ENCODE data around the gene EME2.
A peak's percentile ranks its signal among the peaks of the same experiment; 100 is the strongest.

Gene EME2

DNA sequence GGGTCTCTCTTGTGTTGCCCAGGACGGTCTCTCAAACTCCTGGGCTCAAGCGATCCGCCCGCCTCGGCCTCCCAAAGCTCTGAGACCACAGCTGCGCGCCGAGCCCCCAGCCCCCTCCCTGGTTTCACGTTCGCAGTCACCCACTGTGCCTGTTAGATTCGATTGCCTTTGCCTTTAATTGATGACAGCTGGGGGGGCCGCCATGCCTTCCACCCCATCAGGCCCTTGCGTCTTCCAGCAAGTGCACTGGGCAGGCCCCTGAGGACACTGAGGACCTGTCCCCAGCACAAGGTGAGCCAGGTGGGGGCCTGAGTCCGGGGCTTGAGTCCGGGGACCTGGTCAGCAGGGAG lies 17.6 kb downstream of the EME2 start:
- no peak for DNase-seq (ENCODE audit: low spot score)
- no CpG with 5 or more reads among the region's 15 CpGs for WGBS, 2 donors (ENCODE audit: extremely low coverage in 2 of 2, insufficient read length in 2 of 2, insufficient replicate concordance in 1 of 2)
- peaks cover 28 to 59% of the 10 kb centered on the region in 2 donors for H3K36me3 ChIP-seq (replicated peaks in 1 of 2; ENCODE audit: control insufficient read depth in 2 of 2, insufficient read depth in 2 of 2, low read length in 2 of 2)

DNA sequence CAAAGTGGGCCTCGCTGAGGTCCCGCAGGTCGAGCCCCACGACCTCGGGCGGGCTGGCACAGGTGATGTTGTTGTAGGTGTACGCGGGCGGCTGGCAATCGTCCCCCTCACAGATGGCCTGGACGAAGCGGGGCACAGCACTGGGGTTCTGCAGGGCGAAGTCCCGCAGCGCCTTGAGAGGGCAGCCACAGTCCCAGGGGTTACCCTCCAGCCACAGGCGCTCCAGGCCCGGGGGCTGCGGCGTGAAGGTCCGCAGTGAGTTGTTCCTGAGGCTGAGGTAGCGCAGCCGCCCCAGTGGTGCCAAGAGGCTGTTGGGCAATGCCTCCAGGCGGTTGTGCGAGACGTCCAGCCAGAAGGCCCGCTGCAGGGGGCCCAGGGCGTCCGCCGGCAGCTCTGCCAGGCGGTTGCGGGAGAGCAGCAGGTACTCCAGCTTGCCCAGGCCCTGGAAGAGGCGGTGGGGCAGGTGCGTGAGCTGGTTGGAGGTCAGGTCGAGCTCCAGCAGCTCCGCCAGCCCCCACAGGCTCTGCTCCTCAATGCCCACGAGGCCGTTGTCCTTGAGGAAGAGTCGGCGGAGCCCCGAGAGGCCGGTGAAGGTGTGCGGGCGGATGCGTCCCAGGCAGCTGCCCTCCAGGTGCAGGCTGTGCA lies 18.1 kb downstream of the EME2 start:
- Histone ChIP-seq H2AFZ (ENCODE audit: low read length) (no peak overlapping the region), H4K91ac (ENCODE audit: low read depth, low read length, poor library complexity) (no peak overlapping the region), H2BK120ac (ENCODE audit: low read depth, low read length) (no peak overlapping the region), H3K4me2 (ENCODE audit: insufficient read depth, low read length, poor library complexity, severe bottlenecking) (no peak overlapping the region), H3K14ac (ENCODE audit: low read length) (no peak overlapping the region), H3K18ac (ENCODE audit: low read length) (no peak overlapping the region), H3K27me3 (ENCODE audit: control insufficient read depth in 3 of 3, insufficient read depth in 3 of 3, low read depth in 1 of 3, low read length in 3 of 3) (no peaks in the 10 kb centered on the region), H3K4me3 (ENCODE audit: low read length in 2 of 2) (no peak overlapping the region), H2BK5ac (ENCODE audit: low read length) (no peak overlapping the region), H4K8ac (ENCODE audit: low read depth, low read length) (peak overlapping the region; percentile 65), H2AK5ac (ENCODE audit: low read depth, low read length) (no peak overlapping the region), H3K4me1 (ENCODE audit: control insufficient read depth in 2 of 2, insufficient read depth in 1 of 2, low read depth in 1 of 2, low read length in 2 of 2) (no peaks in the 10 kb centered on the region), H3K9me3 (replicated peaks in 1 of 2; ENCODE audit: control insufficient read depth in 2 of 2, insufficient read depth in 1 of 2, low read depth in 1 of 2, low read length in 2 of 2) (no peaks in the 10 kb centered on the region), H3K4ac (ENCODE audit: low read length) (no peak overlapping the region), H2BK12ac (ENCODE audit: low read length) (no peak overlapping the region), H3K36me3 (replicated peaks in 1 of 2; ENCODE audit: control insufficient read depth in 2 of 2, insufficient read depth in 2 of 2, low read length in 2 of 2) (peaks cover 25 to 54% of the 10 kb centered on the region in 2 donors), H3K9ac (ENCODE audit: low read depth, low read length, poor library complexity) (no peak overlapping the region), H2BK15ac (ENCODE audit: low read length) (no peak overlapping the region), H3K27ac (replicated peaks; ENCODE audit: low read length) (no peak overlapping the region), H3K79me1 (ENCODE audit: low read depth, low read length) (peaks cover 30% of the 10 kb centered on the region), H3K23ac (ENCODE audit: low read depth, low read length, poor library complexity) (peak overlapping the region; percentile 31)
- no peak for DNase-seq (ENCODE audit: low spot score)
- no CpG with 5 or more reads among the region's 44 CpGs for WGBS, 2 donors (ENCODE audit: extremely low coverage in 2 of 2, insufficient read length in 2 of 2, insufficient replicate concordance in 1 of 2)

More for the DNA sequence above, 17.6 kb downstream of the EME2 start:
- H3K4me3 ChIP-seq (ENCODE audit: low read length in 2 of 2): no peak overlapping the region
- H3K4me2 ChIP-seq (ENCODE audit: insufficient read depth, low read length, poor library complexity, severe bottlenecking): no peak overlapping the region
- no peak overlapping the region for H2BK12ac ChIP-seq (ENCODE audit: low read length)
- H3K27ac ChIP-seq (replicated peaks; ENCODE audit: low read length): no peak overlapping the region
- H2BK5ac ChIP-seq (ENCODE audit: low read length): no peak overlapping the region
- H4K8ac ChIP-seq (ENCODE audit: low read depth, low read length): no peak overlapping the region
- no peak overlapping the region for H2AFZ ChIP-seq (ENCODE audit: low read length)
- no peak overlapping the region for H3K14ac ChIP-seq (ENCODE audit: low read length)
- no peak overlapping the region for H3K9ac ChIP-seq (ENCODE audit: low read depth, low read length, poor library complexity)
- H3K18ac ChIP-seq (ENCODE audit: low read length): no peak overlapping the region
- H3K79me1 ChIP-seq (ENCODE audit: low read depth, low read length): peaks cover 32% of the 10 kb centered on the region
- H4K91ac ChIP-seq (ENCODE audit: low read depth, low read length, poor library complexity): no peak overlapping the region
- H3K4ac ChIP-seq (ENCODE audit: low read length): no peak overlapping the region
- peak overlapping the region; percentile 31 for H3K23ac ChIP-seq (ENCODE audit: low read depth, low read length, poor library complexity)
- no peaks in the 10 kb centered on the region for H3K9me3 ChIP-seq (replicated peaks in 1 of 2; ENCODE audit: control insufficient read depth in 2 of 2, insufficient read depth in 1 of 2, low read depth in 1 of 2, low read length in 2 of 2)
- H3K27me3 ChIP-seq (ENCODE audit: control insufficient read depth in 3 of 3, insufficient read depth in 3 of 3, low read depth in 1 of 3, low read length in 3 of 3): no peaks in the 10 kb centered on the region
- no peak overlapping the region for H2BK15ac ChIP-seq (ENCODE audit: low read length)
- no peaks in the 10 kb centered on the region for H3K4me1 ChIP-seq (ENCODE audit: control insufficient read depth in 2 of 2, insufficient read depth in 1 of 2, low read depth in 1 of 2, low read length in 2 of 2)
- no peak overlapping the region for H2AK5ac ChIP-seq (ENCODE audit: low read depth, low read length)
- H2BK120ac ChIP-seq (ENCODE audit: low read depth, low read length): no peak overlapping the region

DNA sequence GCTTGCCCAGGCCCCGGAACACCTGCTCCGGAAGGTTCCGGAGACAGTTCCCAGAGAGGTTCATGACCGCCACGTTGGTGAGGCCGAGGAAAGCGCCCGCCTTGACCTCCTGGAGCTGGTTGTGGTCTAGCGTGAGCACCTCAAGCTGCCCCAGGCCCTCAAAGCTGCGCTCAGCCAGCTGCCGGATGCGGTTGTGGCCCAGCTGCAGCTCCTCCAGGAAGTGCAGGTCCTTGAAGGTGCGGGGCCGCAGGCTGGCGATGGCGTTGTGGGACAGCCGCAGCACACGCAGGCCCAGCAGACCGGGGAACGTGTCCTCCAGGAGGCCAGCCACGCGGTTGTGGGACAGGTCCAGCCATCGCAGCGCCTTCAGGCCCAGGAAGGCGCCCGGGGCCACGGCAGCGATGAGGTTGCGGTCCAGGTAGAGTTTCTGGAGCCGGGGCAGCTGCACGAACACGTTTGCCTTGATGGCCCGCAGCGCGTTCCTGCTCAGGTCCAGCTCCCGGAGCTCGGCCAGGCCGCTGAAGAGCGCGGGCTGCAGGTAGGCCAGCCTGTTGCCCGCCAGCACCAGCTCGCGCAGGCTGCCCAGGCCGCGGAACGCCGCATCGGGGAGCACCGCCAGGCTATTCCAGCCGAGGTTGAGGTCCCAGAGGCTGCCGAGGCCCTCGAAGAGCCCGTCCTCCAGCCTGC lies 18.8 kb downstream of the EME2 start:
- H2BK5ac ChIP-seq (ENCODE audit: low read length): no peak overlapping the region
- no peak overlapping the region for H3K14ac ChIP-seq (ENCODE audit: low read length)
- H2BK12ac ChIP-seq (ENCODE audit: low read length): no peak overlapping the region
- peaks cover 24% of the 10 kb centered on the region for H3K79me1 ChIP-seq (ENCODE audit: low read depth, low read length)
- H3K9me3 ChIP-seq (replicated peaks in 1 of 2; ENCODE audit: control insufficient read depth in 2 of 2, insufficient read depth in 1 of 2, low read depth in 1 of 2, low read length in 2 of 2): no peaks in the 10 kb centered on the region
- H3K4me1 ChIP-seq (ENCODE audit: control insufficient read depth in 2 of 2, insufficient read depth in 1 of 2, low read depth in 1 of 2, low read length in 2 of 2): no peaks in the 10 kb centered on the region
- no peak overlapping the region for H3K4me3 ChIP-seq (ENCODE audit: low read length in 2 of 2)
- H2AFZ ChIP-seq (ENCODE audit: low read length): no peak overlapping the region
- peak overlapping the region; percentile 65 for H4K8ac ChIP-seq (ENCODE audit: low read depth, low read length)
- H2BK15ac ChIP-seq (ENCODE audit: low read length): no peak overlapping the region
- no peak overlapping the region for H3K27ac ChIP-seq (replicated peaks; ENCODE audit: low read length)
- H3K4ac ChIP-seq (ENCODE audit: low read length): no peak overlapping the region
- no peak overlapping the region for H3K23ac ChIP-seq (ENCODE audit: low read depth, low read length, poor library complexity)
- H3K18ac ChIP-seq (ENCODE audit: low read length): no peak overlapping the region
- WGBS, 2 donors (ENCODE audit: extremely low coverage in 2 of 2, insufficient read length in 2 of 2, insufficient replicate concordance in 1 of 2): no CpG with 5 or more reads among the region's 53 CpGs
- DNase-seq (ENCODE audit: low spot score): no peak
- no peak overlapping the region for H2BK120ac ChIP-seq (ENCODE audit: low read depth, low read length)
- peaks cover 22 to 47% of the 10 kb centered on the region in 2 donors for H3K36me3 ChIP-seq (replicated peaks in 1 of 2; ENCODE audit: control insufficient read depth in 2 of 2, insufficient read depth in 2 of 2, low read length in 2 of 2)
- H4K91ac ChIP-seq (ENCODE audit: low read depth, low read length, poor library complexity): no peak overlapping the region
- no peaks in the 10 kb centered on the region for H3K27me3 ChIP-seq (ENCODE audit: control insufficient read depth in 3 of 3, insufficient read depth in 3 of 3, low read depth in 1 of 3, low read length in 3 of 3)
- no peak overlapping the region for H3K4me2 ChIP-seq (ENCODE audit: insufficient read depth, low read length, poor library complexity, severe bottlenecking)
- H2AK5ac ChIP-seq (ENCODE audit: low read depth, low read length): no peak overlapping the region
- peak overlapping the region; percentile 4 for H3K9ac ChIP-seq (ENCODE audit: low read depth, low read length, poor library complexity)

DNA sequence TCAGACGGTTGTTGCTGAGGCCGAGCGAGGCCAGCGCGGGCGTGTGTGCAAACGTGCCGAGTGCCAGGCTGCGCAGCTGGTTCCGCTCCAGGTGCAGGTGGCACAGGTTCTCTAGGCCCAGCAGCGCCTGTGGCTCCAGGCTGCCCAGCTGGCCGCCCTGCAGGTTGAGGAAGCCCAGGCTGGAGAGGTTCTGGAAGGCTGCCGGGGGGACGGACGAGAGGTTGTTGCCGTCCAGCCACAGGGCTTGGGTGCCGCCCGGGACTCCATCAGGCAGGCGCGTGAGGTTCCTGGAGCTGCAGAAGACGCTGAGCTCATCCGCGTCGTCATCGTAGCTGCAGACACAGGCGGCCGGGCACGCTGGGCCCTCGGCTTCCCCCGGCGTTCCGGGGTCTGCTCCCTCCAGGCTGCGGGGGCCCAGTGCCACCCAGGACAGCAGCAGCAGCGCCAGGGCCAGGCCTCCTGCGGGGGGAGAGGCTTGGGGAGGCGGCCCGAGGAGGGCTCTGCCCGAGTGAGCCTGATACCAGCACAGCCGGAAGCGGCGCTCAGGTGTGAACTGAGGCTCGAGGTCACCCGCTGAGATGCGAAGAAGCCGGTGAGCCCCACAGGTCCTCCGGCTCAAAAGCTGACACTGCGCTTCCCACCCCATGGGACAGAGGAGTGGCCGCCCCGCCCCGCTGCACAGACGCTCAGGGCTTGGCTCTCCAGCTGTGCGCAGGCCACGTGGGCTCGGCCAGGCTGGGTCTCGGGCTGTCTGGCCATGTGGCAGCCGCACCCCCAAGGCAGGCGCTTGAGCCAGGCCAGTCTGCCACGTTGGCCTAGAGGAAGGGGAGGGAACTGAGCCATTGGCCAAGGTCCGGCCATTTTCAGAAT lies 19.6 kb downstream of the EME2 start:
- Histone ChIP-seq H4K8ac (ENCODE audit: low read depth, low read length) (no peak overlapping the region), H2BK120ac (ENCODE audit: low read depth, low read length) (no peak overlapping the region), H3K9me3 (replicated peaks in 1 of 2; ENCODE audit: control insufficient read depth in 2 of 2, insufficient read depth in 1 of 2, low read depth in 1 of 2, low read length in 2 of 2) (no peaks in the 10 kb centered on the region), H3K79me1 (ENCODE audit: low read depth, low read length) (peaks cover 18% of the 10 kb centered on the region), H3K4me1 (ENCODE audit: control insufficient read depth in 2 of 2, insufficient read depth in 1 of 2, low read depth in 1 of 2, low read length in 2 of 2) (no peaks in the 10 kb centered on the region), H3K36me3 (replicated peaks in 1 of 2; ENCODE audit: control insufficient read depth in 2 of 2, insufficient read depth in 2 of 2, low read length in 2 of 2) (peaks cover 17 to 40% of the 10 kb centered on the region in 2 donors), H2BK15ac (ENCODE audit: low read length) (no peak overlapping the region), H3K4ac (ENCODE audit: low read length) (no peak overlapping the region), H2BK5ac (ENCODE audit: low read length) (no peak overlapping the region), H2BK12ac (ENCODE audit: low read length) (no peak overlapping the region), H3K9ac (ENCODE audit: low read depth, low read length, poor library complexity) (peak overlapping the region; percentile 4), H3K14ac (ENCODE audit: low read length) (no peak overlapping the region), H2AK5ac (ENCODE audit: low read depth, low read length) (no peak overlapping the region), H2AFZ (ENCODE audit: low read length) (no peak overlapping the region), H3K4me3 (ENCODE audit: low read length in 2 of 2) (no peak overlapping the region), H4K91ac (ENCODE audit: low read depth, low read length, poor library complexity) (no peak overlapping the region), H3K23ac (ENCODE audit: low read depth, low read length, poor library complexity) (no peak overlapping the region), H3K18ac (ENCODE audit: low read length) (no peak overlapping the region), H3K27me3 (ENCODE audit: control insufficient read depth in 3 of 3, insufficient read depth in 3 of 3, low read depth in 1 of 3, low read length in 3 of 3) (no peaks in the 10 kb centered on the region), H3K27ac (replicated peaks; ENCODE audit: low read length) (no peak overlapping the region), H3K4me2 (ENCODE audit: insufficient read depth, low read length, poor library complexity, severe bottlenecking) (no peak overlapping the region)
- no CpG with 5 or more reads among the region's 59 CpGs for WGBS, 2 donors (ENCODE audit: extremely low coverage in 2 of 2, insufficient read length in 2 of 2, insufficient replicate concordance in 1 of 2)
- DNase-seq (ENCODE audit: low spot score): no peak

Data from neuronal stem cell (in vitro differentiated cells).